Effector CD8-positive, alpha-beta T cell (primary cell): ENCODE results near the gene PTPRU.

ENCODE experiments used
- DNase-seq: peaks from one replicate; lab custom pipeline; 2025; lab: John Stamatoyannopoulos, UW

PTPRU gene

GRCh38 chr1:29245876-29246275 is 9.6 kb downstream of the PTPRU start:
- no peak for DNase-seq

DNA sequence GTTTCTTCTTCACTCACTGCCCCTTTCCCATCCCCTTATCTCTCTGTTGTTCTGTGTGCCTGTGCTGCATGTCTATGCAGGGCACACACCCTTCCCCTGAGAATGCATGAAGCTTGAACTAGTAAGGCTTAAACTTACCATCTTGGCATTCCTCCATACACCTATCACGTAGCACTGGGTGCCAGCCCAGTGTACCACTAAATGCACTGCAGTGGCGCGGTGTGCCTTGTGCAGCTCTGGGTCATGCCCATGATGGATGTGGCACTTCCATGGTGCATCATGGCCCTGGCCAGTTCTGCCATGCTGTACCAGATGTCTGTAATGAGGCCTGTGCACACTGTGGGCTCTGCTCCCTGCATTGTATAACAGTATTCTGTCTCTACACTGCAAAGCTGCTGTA is 10.7 kb downstream of the PTPRU start:
- no peak for DNase-seq

DNA sequence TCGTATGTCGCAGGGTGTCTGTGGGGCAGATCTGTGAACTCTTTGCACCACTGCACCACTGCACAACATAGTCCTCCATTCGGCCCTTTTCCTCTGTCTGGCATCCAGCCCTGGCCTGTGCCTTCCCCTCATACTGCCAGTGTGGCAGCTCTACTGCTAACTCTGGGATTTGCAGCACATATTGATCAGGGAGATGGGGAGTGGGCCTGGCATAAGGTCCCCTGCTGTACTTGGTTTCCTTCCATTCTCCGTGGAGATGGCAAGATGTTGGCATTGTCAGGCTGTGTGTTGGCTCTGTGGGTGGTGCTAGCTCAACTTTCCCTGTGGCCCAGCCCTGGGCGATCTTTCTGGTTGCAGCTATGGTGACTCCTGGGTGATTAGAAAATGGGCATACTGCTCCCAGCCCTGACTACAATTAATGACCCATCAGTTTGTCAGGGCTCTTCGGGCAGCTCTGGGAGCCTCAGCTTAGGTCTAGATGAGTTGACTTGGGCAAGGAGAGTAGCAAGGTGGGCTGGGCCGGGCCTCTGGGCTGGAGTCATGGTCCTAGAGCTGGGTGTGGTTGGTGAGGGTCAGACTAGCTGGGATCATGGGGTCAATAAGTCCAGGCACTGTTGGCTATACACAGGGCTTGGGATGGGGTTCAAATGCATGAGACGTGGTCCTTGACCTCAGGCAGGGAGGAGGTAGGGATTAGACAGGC is 11.4 kb downstream of the PTPRU start:
- no peak for DNase-seq

- no peak for DNase-seq
Observed at GRCh38 chr1:29248409-29248808, 12.1 kb downstream of the PTPRU start.

DNA sequence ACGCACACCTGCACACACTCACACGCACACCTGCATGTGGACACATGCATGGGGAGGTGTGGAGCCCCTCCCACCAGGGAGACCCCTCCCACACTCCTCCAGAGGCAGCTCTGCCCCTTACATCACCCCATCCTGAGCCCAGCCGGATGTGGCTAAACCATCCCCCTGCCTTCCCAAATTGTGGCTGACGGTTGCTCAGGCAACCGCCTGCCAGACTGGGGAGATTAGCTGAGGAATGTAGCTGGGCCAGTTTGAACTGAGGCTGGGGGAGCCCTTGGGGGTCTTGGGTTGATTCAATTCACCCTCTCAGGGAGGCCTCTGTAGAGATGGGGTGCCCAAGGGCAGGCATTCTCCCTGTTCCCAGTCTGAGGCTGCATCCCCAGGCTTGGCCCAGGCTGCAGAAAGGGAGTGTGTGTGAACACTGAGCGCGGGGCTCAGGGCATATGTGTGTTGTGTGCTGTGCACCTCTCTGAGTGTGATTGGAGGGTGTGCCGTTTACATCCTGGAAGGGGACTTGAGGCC is 12.9 kb downstream of the PTPRU start:
- no peak for DNase-seq

GRCh38 chr1:29249951-29250581 is 13.7 kb downstream of the PTPRU start:
- DNase-seq, result no peak

DNA sequence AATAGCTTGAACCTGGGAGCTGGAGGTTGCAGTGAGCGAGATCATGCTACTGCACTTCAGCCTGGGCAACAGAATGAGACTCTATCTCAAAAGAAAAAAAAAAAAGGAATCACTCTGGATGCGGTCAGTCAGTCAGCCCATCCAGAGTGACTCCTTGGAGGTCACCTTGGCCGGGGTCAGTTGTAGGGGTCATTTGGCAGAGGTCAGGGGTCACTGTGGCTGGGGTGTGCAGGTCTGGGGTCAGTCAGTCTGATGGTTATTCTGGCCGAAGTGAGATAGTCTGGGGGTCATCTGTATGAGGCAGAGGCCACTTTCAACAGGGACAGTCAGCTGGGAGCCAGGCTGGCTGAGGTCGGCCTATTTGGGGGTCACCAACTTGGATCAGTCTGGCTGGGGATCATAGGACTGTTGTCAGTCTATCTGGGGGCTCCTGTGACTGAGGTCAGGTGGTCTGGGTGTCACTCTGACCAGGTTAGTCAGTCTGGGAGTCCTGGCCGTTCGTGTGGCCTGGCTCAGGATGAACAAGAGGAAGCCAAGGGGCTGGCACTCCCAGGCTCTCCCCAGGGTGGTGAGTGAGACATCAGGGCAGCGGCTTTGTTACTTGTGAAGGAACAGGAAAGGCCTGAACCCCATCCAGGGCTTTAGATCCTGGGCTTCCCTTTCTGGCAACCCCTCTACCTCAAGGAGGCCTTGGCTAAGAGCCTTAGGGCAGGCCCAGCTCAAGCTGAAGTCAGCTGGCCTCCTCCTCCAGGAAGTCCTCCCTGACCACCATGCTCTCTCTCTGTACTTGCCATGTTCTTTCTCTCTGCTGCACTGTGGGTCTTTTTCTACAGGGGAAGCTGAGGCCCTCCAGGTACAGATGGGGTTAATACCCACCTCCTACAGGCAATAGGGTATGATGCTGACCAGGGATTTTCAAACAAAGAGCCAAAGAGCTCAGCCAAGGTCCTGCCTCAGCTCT is 15.1 kb downstream of the PTPRU start:
- no peak for DNase-seq

DNA sequence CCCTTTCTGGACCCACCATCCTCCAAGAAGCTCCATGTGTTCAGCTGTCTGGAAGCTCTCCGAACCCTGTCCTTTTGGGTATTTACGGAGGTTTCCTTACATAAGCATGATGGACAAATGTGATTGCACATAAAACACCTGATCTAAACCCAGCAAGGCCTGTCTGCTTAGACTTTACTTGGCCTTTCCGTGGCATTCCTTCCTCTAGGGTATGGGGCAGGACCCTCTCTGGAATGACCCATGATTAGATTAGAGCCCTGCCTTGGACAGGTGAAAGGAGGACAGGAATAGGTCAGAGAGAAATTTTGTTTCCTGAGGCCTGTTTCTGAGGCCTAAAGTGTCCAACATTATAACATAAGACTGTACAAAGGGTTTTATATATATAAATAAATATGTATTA is 16.9 kb downstream of the PTPRU start:
- DNase-seq, result no peak

DNA sequence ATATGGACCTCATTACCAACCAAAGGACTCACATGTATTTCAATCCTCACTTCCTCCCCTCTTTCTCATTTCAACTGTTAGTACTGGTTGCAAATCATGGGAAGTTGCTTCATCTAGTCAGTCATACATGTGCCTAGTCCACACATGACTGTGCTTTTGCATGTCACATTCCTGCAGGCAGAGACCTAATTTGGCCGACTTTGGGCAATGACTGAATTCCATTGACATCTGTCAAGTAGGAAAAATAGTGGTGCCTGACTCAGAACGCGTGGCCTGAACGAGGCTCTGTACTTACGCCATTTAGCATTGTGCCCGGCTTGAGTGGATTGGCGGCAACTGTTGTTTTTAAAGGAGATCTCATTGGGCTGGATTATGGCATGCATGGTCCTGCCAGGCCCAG is 18.0 kb downstream of the PTPRU start:
- no peak for DNase-seq

GRCh38 chr1:29255134-29255666 is 18.9 kb downstream of the PTPRU start:
- DNase-seq, result no peak

DNA sequence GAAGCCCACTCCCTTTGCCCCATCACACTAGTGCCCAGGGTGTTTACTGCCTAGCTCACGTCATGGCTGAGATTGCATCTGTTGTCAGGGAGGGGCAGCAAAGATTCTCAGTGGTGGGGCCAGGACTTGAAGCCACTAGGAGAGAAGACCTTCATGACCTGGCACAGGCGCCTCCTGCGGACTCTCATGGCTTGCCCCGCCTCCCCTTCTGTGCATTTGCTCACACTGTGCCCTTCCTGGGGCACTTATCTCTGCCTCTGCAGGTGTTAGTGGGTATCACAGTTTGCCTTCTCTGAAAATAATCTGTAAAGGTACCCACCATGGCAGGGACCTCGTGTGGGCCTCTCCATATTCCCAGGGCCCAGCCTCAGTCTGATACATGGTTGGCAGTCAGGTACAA is 20.1 kb downstream of the PTPRU start:
- no peak for DNase-seq

DNA sequence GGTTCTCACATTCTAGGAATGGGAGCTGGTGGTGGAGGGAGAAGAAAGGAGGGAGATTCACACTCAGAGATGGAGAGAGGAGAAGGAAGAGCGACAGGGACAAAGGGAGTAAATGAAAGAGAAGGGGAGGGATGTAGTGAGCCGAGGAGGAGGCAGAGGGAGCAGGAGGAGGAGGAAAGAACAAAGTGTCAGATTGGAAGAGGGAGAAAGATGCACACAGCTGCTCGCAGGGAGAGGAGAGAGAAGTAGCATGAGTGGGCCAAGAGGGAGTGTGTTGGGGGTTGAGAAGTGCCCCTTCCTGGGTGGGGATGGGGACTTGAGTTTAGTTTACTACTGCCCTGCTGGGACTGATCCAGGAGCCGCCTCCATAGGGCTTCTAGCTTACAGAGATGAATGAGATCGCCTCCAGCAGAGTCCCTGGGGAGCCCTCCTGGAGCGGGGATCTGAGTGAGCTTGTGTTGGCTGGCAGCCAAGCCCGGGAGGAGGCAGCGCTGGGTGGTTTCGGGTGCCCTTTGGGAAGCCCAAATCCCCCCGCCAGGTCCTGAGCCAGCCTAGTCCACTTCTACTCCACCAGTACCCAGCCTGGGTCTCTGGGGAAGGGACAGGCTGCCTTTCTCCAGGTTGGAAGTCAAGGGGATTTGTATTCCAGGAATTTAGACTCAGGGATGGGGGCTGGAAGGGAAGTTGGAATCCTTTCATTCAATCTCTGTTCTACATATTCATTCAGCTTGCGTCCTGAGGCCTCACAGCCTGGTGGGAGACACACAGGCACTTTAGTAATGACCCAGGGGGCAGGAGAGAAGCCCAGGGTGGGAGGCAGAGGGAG is 20.9 kb downstream of the PTPRU start:
- no peak for DNase-seq

GRCh38 chr1:29258189-29258975 is 22.1 kb downstream of the PTPRU start:
- no peak for DNase-seq

DNA sequence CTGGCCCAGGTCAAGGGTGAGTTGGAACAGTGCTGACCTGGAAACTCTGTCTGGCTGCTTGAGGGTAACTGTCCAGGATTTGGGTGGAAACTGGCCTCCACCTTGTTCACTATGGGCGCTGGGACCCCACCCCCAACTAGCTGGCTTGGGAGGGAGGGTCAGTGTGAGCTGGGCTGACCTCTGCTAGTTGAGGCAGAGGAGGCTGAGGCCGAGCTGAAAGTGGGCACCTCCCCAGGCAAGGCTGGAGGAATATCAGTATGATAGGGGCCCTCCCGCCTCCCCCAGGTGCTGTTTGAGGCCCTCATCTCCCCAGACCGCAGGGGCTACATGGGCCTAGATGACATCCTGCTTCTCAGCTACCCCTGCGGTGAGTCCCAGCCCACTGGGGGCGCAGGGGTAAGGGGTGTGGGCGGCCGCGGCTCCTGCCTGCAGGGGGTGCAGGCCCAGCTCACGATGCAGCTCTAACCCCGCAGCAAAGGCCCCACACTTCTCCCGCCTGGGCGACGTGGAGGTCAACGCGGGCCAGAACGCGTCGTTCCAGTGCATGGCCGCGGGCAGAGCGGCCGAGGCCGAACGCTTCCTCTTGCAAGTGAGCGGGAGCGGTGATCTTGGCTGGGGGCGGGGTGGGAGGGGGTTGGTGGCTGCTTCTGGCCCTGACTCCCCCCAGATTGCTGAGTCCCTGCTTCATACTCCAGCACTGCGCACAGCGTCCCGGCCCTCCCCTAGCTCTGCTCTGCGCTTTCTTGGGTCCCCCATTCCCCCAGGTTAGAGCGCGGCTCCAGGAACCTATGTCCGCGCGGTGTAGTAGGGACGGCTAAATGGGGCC is 22.9 kb downstream of the PTPRU start:
- no peak for DNase-seq

DNA sequence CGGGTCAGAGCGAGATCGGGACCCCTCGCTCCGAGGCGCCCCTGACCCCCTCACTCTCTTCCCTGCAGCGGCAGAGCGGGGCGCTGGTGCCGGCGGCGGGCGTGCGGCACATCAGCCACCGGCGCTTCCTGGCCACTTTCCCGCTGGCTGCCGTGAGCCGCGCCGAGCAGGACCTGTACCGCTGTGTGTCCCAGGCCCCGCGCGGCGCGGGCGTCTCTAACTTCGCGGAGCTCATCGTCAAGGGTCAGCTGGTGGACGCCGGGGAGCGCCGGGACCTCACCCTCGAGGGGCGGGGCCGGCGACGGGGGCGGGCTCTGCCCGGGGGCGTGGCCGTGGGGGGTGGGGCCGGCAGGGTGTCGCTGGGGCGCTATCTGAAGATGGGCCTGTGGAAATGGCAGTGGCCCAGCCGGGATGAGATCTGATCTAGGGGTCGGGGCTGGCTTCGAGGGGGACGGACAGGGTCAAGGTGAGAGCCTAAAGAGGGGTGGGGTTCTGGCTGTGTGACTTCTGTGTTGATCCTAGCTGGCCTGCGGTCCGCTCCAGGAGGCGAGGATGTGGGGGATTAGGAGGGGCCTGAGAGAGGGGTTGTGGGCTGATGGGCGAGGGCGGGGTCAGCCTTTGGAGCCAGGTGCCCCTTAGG is 23.6 kb downstream of the PTPRU start:
- DNase-seq, result peak; percentile 6

- no peak for DNase-seq
Observed at GRCh38 chr1:29260531-29260930, 24.2 kb downstream of the PTPRU start.

GRCh38 chr1:29264773-29265389 is 28.6 kb downstream of the PTPRU start:
- no peak for DNase-seq

DNA sequence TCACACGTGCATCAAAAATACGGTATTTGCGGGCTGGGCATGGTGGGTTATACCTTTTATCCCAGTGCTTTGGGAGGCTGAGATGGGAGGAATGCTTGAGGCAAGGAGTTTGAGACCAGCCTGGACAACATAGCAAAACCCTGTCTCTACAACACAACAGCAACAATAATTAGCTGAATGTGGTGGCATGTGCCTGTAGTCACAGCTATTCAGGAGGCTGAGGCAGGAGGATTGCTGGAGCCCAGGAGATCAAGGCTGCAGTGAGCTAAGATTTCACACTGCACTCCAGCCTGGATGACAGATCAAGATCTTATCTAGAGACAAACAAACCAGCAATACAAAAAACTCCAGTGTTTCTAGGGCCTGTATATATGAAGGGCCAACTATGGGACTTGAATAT is 30.6 kb downstream of the PTPRU start:
- DNase-seq, result no peak
